GM06990 (cell line): Measurements from ENCODE around the gene BIN1.

Experiments used
- DNase-seq: peaks from one replicate; pipeline ENCODE4 v3.0.0-alpha.2; 2011; ENCODE audit not compliant: insufficient read length; ENCODE audit errors: extremely low read depth
- H3K27me3 ChIP-seq: replicated peaks from 2 replicates; pipeline ENCODE4 v1.6.0; 2011; ENCODE audit warnings: low read length; ENCODE audit not compliant: control insufficient read depth, insufficient read depth
- H3K36me3 ChIP-seq: 2 replicates; pipeline ENCODE4 v1.5.1; 2011; ENCODE audit warnings: low read length; ENCODE audit not compliant: control insufficient read depth, insufficient read depth
- H3K4me3 ChIP-seq: replicated peaks from 2 replicates; pipeline ENCODE4 v1.5.1; 2011; ENCODE audit warnings: low read depth, mild to moderate bottlenecking, control low read depth, low read length
- TF ChIP-seq, protein P1 (sequence below): IDR thresholded peaks from 2 replicates; pipeline ENCODE4 v1.5.1; 2011; ENCODE audit warnings: low read length, control low read depth, mild to moderate bottlenecking, inconsistent platforms; ENCODE audit not compliant: insufficient read depth, poor library complexity, severe bottlenecking

Gene BIN1

DNA sequence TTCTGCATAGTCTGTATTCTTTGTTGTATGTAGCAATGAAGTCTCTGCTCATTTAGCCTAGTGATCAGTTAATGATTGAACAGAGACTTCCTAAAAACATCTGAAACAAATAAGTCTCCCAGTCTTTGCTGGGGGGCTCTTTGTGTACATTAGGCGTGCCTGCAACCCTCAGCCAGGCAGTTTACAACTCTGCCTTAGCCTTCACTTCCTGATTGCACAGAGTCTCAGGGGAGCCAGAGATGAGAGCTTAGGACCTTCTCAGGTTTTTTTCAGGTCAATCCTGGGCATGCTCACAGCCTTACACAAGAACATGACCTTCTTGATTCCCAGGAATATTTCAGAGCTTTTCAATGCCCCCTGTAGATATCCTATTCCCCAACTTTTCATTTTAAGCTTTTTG, 44.0 kb upstream of the BIN1 start:
- Histone ChIP-seq H3K4me3 (no peak overlapping the region), H3K27me3 (no peaks in the 10 kb centered on the region), H3K36me3 (no peaks in the 10 kb centered on the region)
- TF ChIP-seq, protein P1, sequence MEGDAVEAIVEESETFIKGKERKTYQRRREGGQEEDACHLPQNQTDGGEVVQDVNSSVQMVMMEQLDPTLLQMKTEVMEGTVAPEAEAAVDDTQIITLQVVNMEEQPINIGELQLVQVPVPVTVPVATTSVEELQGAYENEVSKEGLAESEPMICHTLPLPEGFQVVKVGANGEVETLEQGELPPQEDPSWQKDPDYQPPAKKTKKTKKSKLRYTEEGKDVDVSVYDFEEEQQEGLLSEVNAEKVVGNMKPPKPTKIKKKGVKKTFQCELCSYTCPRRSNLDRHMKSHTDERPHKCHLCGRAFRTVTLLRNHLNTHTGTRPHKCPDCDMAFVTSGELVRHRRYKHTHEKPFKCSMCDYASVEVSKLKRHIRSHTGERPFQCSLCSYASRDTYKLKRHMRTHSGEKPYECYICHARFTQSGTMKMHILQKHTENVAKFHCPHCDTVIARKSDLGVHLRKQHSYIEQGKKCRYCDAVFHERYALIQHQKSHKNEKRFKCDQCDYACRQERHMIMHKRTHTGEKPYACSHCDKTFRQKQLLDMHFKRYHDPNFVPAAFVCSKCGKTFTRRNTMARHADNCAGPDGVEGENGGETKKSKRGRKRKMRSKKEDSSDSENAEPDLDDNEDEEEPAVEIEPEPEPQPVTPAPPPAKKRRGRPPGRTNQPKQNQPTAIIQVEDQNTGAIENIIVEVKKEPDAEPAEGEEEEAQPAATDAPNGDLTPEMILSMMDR = no peak
- no peak for DNase-seq

DNA sequence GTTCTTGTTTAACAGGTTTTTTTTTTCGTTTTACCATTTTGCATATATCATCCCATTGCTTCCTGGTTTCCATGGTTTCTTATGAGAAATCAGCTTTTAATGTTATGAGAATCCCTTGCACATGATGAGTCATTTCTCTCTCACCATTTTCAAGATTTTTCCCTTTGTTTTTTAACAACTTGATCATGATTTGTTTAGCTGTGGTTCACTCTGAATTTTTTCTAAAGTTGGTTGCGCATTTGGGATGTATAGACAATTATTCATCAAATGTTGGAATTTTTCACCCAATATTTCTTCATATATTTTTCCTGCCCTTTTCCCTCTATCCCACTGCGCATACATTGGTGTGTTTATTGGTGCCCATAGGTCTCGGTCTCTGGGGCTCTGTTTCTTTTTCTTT, 42.4 kb upstream of the BIN1 start:
- Histone ChIP-seq H3K4me3 (no peak overlapping the region), H3K36me3 (no peaks in the 10 kb centered on the region), H3K27me3 (no peaks in the 10 kb centered on the region)
- DNase-seq = no peak
- TF ChIP-seq, protein P1 = no peak

DNA sequence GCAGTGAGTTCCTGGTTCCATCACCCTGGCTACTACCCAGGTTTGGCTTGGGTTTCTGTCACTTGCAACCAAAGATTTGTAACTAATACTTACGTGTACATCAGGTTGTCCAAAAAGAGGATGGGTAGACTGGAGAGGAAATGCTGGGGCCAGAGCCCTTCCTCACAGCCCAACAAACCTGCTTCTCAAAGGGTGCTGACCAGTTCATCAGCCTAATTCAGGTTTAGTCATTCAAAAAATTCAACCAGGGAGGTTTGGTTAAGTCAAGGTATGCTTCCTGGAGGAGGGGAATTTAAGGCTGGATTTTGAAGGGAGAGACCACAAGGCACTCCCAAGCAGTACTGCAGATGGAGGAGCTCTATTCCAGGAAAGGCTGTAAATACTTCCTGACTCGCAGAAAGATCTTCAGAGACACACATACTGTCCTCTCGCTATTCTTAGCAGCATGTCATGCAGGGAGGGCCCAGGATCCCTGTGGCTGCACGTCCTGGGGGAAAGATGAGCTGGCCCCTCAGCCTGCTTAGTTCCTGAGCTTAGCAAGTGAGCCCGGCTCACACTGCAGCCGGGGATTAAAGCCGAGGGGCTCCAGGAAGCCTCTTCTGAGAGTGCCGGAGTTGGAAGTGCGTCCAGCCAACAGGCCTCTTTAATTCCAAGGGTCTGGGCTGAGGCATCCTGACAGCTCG, 40.0 kb upstream of the BIN1 start:
- no peak for DNase-seq
- Histone ChIP-seq H3K4me3 (no peak overlapping the region), H3K27me3 (no peaks in the 10 kb centered on the region), H3K36me3 (no peaks in the 10 kb centered on the region)
- TF ChIP-seq, protein P1 = no peak

DNA sequence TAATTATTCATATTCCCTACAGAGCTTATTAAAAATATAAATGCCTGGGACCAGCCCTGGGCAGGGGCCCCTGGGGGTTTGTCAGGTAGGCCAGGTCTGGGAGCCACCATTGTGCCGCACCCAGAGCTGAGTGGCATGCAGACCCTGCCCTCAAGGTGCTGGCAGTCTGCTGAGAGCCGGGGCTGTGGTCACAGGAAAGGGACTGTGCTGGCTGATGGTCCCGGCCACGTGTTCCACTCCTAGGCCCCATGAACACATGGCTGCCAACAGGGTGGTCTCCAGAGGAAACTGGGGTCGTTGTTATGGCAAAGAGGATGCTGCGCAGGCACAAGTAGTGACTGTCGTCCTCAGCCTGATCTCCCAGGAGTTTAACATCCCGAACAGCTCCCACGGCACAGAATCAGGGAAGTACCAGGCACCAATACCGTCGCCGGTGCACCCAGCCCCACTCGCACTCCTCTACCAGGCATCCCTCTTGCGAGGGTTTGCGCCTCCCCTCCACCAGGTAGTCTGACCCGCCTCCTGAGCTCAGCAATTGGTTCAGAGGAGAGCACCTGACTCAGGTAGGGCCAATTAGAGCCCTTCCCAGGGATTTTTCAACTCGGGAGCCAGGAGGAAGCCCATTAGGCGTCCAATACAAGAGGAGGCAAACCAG, 39.2 kb upstream of the BIN1 start:
- Histone ChIP-seq H3K36me3 (no peaks in the 10 kb centered on the region), H3K27me3 (no peaks in the 10 kb centered on the region; the same call in 1 of the 2 replicates), H3K4me3 (no peak overlapping the region)
- DNase-seq = no peak
- TF ChIP-seq, protein P1 = no peak

DNA sequence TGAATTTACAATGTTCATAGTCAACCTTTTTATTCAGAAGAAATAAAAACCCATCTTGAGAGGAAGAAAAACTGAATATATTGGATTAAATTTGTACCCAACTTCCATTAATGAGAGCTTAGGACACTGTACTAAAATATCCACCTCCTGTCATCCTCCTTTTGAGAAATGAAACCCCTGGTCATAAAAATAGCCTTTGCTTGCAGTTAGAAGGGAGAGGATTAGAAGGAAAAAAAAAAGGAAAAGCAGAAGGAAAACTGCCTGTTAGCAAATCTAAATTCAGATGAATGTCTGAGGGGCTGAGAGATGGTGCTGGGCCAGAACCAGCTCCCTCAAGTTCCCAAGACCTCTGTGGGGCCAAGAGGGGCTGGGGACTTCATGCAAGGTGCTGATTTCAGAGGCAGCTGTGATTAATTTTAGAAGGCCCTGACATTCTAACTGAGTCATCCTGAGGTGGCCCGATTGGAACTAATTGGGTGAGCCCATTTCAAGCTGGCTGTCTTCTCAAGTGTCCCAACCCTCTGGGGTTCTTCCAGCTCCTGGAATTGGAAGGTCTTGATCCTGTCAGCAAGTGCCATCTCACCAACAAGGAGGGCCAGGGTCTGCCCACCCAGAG, 38.4 kb upstream of the BIN1 start:
- Histone ChIP-seq H3K36me3 (no peaks in the 10 kb centered on the region), H3K4me3 (no peak overlapping the region), H3K27me3 (no peaks in the 10 kb centered on the region; the same call in 1 of the 2 replicates)
- DNase-seq = no peak
- TF ChIP-seq, protein P1 = no peak
